T-helper 1 cell treated with Interleukin-12 subunit alpha and Interleukin-12 subunit beta and Interleukin-4 antibody, amounts not matched to agents 30 ng/mL and 1 ng/mL, for 36 hours (primary cell): ENCODE results near the gene PDZD7. TPM values are rescaled to one million over a fixed set of nuclear protein-coding genes. Genes with fewer than 3 reads are reported as not detected.

Source experiments
- intact Hi-C: fragments of 100-400 bp; cut with micrococcal nuclease; formaldehyde crosslinking; loops from one replicate; pipeline ENCODE4 v1.15.1; 2024
- total RNA-seq: library from RNA; stranded (reverse); gene quantifications from 2 replicates; pipeline ENCODE4 v1.2.3, GENCODE V29; 2022

PDZD7 gene
- total RNA-seq, 1 donor from 2014 or later = 0.71 TPM

DNA sequence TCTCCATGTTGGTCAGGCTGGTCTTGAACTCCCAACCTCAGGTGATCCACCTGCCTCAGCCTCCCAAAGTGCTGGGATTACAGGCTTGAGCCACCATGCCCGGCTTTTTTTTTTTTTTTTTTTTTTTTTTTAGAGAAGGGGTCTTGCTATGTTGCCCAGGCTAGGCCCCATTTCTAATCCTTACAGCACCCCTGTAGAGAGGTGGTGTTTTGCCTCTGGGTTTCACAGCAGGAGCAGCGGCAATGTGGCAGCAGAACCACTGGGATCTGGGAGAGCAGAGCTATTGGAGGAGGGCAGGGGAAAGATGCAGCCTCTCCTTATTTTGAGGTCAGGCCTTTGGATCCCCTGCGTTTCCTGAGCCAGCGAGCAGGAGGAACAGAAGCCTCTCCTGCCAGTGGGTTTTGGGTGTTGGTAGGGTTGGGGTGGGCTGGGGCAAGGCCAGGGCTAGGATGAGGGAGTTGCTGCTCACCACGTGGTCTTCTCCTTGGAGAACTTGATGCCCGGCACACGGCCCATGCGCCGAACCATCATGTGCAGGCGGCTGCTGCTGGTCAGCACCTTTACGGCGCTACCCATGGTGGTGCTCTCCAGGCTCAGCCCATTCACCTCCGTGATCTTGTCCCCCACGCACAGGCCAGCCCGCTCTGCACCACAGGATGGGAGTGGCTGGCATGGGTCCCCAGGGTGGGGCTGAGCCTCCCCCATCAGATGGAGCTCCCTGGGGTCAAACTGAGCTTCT lies 7.8 kb downstream of the PDZD7 start:
- intact Hi-C loops = no loop called here

DNA sequence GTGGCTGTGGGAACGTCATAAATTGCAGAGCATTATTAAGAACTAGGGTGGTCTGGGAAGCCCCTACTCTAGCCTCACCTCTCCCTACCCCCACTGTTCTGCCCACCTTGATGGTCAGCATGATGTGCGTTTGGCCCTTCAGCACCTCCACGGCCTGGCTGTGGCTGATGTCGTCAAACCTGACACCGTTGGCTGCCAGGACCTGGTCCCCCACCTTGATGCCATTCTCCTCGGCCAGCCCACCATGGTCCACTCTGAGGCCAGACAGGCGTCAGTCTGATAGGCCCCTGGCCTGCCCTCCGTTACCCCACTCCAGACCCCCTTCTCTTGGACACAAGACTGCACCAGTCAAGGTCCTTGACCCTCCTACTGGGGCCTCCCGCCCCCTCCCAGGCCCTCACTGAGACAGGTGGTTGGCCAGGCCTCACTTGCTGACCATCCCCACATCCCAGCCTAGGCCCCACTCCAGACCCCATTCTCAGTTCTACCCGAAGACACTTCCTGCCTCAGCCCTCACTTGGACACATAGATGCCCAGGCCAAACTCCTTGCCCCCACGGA lies 9.2 kb downstream of the PDZD7 start:
- intact Hi-C loops = no loop called here

DNA sequence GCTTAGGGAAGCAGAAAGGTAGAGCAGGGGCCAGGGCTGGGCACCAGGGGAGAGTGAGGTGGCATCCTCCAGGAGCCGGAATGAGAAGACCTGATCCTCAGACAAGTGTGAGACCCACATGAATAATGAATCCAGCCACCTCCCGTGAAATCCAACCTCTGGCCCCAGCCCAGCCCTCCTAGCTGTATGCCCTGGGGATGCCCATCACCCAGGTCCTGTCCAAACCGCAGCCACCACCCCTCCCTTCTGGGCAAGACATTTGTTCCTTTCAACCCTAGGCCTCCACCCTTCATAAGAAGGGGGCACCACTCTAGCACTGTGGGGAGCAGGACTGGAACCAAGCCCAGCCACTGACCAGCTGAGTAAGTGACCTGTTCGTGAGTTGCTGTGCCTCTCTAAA lies 9.7 kb downstream of the PDZD7 start:
- intact Hi-C loops = no loop called here

DNA sequence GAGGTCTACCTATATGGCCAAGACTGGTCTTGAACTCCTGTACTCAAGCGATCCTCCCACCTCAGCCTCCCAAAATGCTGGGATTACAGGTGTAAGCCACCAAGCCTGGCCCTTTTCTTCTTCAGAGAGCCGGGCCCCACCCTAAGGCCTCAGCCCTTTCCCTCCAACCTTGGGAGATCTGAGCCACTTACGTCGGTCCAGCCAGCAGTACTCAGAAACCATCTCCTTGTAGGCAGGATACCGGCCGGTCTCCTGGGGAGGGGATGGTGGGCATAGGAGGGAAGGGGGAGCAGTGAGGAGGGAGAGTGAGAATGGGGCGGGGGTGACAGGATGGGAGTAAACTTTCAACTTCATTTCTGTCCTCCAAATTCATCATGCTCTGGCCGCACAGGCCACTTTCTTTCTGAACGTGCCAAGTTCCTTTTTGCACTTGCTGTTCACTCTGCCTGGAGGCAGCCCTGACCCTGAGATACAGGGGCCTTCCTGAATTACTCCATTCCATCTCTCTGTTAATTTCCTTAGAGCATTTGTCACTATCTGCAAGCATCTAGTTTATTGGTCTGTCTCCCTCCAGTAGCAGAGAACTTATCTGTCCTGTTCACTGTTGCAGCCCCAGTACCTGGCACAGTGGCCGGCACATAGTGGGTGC lies 10.4 kb downstream of the PDZD7 start:
- intact Hi-C loops = no loop called here

DNA sequence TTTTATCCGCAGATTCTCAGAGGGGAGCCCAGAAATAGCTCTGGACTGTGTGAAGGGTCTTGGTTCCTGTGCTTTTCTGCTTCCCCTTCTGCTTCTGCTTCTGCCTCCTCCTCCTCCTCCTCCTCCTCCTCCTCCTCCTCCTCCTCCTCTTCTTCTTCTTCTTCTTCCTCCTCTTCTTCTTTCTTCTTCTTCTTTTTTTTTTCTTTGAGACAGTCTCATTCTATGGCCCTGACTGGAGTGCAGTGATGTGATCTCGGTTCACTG lies 11.6 kb downstream of the PDZD7 start:
- intact Hi-C loops = loop anchor here (1.0 to 10.0 kb wide), 5 partner anchors 13 to 345 kb away; no protein-coding TSS in a partner anchor

DNA sequence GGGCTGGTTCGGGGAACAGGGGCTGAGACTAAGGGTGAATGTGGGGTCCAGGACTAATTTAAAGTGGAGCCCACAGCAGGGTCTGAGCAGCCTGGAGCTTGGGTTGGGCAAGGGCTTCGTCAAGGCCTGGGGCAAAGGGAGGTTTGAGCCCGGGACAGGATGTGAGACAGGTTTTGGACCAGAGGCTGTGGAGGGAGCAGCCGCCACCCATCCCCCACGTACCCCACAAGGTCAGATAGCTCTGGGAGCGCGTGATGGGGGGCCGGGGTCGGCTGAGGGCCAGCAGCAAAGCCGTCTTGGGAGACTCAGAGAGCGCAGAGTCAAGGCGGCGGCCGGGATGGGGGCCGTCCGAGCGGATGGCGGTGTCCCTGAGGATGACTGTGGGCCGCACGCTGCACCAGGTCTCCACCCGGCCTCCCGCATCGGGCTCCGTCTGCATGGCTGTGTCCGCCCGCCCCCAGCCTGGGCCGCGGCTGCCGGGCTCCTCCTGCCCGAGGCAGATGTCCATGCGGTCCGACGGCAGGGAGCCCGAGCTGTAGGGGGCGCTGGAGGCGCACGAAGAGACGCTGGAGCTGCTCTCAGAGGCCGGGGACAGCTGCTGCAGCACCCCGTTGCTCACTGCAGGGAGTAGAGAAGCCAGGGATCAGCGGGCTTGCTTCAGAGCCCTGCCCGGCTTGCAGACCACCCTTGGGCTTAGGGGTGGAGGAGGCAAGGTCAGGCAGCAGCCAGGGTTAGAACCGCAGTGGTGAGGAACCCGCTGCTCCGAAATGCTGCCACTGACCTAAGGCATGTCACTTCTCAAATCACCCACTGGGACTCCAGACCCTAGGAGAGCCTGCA lies 12.1 kb downstream of the PDZD7 start:
- intact Hi-C loops = loop anchor here (1.0 to 10.0 kb wide), 5 partner anchors 13 to 344 kb away; no protein-coding TSS in a partner anchor

DNA sequence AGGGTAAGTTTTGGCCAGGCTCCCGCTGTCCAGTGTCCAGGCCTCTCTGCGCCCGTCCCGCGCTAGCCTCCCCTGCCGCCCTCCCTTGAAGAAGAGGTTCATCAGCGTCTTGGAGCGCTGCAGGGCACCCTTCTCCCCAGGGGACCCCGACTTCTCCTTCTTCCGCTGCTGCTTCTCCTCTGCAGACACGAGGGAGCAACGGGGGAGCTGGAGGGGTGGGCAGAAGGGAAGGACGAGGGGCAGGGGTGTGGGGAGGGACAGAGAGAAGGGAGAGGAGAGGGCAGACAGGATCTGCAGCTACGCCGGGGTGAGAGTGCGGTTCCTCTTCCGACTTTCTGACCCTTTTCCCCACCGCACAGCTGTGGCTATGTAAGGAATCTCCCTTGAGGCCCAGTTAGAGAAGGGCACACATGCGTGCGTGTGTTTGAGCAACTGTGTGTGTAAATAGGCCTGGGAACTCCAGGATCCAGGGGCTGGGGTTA lies 12.8 kb downstream of the PDZD7 start:
- intact Hi-C loops = loop anchor here (2.0 to 10.0 kb wide), 2 partner anchors 25 to 343 kb away; no protein-coding TSS in a partner anchor

DNA sequence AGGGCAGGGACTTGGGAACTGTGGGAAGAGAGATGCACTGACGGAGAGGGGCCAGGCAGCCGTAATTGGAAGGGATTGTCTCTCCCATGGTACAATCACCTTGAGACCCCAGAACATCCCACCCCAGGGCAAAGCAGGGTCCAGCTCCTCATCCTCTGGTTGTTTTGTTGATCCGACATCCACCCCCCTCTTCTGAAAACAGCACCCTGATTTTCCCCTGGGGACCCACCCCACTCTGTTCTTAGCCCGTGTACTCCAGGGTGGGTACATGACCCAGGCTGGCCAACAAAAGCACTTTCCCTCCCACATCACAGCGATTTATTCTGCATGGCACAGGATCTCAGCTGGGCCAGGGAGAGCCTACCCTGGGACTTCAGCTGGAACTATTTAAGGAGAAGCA lies 14.1 kb downstream of the PDZD7 start:
- intact Hi-C loops = loop anchor here (10.0 kb wide), 1 partner anchor 342 kb away; no protein-coding TSS in a partner anchor

DNA sequence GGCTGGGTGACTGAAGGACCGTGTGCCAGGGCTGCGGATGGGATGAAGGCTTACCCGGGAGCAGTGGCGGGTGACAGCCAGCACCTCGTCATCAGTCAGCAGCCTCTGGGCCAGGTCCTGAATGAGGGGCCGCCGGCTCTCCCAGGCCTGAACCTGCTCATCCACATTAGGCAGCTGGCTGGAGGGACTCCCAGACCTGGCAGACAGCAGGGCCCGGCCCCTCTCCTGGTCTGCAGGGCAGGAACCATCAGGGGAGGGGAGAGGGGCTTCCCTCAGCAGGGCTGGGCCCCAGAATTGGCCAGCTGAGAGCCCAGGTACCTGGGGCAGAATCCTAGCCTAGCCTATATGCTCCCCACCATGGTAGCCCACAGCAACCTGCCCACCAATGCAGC lies 15.4 kb downstream of the PDZD7 start:
- intact Hi-C loops = loop anchor here (10.0 kb wide), 1 partner anchor 341 kb away; no protein-coding TSS in a partner anchor

DNA sequence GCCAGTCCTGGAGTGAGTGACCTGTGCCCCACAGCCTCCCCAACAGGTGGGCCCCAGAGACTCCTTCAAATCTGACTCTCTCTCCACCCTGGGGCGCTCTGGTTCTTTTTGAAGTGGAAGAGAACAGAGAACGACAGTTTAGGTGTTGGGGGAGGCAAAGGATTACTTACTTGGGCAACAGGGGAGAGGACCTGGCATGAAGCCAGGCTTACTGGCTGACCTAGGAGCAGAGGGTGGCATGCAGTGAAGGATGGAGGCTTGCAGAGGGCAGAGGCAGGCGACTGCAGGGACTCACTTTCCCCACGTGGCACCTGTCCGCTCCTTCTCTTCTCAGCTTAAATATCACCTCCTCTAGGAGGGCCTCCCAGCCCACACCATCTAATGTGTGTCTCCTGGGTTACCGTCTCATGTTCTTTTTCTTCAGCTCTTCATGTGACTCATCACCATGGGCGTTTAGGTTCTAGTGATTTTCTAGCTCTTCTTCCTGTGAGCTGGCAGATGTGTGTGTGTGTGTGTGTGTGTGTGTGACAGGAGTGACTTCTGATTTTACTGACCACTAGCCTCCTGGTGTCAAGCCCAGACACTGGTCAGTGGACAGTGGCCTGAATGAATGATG lies 15.9 kb downstream of the PDZD7 start:
- intact Hi-C loops = loop anchor here (1.0 to 10.0 kb wide), 4 partner anchors 16 to 340 kb away; partner anchors contain the start of genes PDZD7, SEMA4G, SFXN3 and SLF2

DNA sequence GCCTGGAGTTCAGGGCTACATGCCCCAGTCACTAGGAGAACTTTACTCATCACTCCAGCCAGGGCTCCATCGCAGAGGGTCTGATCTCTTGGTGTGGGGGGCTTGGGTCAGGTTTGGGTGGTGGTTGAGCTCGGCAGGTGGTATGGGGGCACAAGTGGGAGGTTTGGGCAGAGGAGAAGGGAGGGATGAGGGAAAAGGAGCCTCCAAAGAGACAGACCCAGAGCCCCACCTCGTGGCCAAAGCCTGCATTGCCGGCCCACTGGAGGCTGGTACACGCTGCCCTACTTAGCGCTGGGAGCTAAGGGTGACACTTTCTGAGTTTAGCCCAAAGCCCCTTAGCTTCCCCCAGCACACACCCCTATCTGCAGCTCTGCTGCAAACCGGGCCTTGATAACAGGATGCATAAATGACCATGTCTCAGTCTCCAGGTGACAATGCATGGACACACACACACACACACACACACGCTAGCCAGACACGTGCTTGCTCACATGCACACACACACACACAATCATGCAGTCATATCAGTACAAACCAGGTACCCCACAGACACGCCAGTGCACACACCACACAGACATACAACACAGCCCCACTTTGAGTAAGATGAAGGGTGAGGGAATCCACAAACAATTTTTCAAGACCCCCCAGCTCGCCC lies 16.6 kb downstream of the PDZD7 start:
- intact Hi-C loops = loop anchor here (1.0 to 10.0 kb wide), 4 partner anchors 17 to 340 kb away; partner anchors contain the start of genes PDZD7, SEMA4G, SFXN3 and SLF2

DNA sequence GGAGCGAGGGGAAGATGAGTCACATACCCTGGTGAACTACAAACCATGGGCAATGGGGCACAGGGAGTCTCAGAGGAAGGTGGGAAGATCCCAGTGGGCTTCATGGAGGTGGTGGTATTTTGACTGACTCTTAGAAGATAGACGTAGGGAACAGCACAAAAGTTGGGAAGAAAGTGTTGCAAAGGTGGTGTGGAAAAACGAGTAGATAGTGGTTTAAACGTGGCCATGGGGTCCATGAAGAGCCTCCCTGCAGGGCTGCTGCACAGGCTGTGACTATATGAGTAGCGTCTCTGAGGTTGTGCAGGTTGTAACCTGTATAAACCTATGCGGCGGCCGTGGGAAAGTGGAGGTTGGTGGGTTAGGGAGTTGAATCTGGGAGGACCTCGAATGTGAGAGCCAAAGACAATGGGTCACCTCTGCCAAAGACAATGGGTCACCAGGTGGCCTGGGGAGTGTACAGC lies 17.5 kb downstream of the PDZD7 start:
- intact Hi-C loops = loop anchor here (1.0 to 10.0 kb wide), 4 partner anchors 14 to 451 kb away; partner anchors contain the start of genes LZTS2 and SLF2

DNA sequence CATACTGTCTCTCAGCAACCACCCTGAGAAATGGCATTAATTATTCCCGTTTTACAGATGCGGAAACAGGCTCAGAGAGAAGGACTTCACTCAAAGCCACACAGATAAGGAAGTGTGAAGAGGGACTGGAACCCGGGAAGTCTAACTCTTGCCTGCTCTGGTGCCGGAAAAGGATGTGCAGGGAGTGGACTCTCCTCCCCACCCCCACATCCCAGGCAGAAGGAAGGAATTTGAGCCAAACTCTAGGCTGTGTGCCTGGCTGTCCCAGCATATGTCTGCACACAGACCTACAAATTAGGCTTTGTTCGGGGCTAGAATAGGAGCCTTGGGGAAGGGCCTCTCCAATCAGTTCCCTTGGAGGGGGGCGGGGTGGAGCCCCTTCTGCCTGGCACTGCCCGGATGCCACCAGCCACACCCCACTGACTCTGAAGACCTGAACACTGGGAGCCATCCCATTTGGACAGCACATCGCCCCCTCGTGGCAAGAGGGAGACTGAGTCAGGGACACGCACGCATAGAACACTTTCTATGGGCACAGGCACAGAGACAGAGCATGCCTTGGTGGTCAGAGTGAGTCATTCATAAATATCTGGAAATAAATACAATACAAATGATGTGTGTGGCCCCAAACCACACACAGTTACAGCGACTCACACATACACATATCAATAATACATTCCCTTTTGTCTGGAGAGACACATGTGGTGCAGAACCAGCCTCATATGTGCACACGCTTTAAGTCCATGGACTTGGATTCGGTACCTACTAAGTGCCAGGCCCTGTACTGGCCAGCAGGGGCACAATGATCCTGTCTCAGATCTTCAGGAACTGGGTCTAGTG lies 18.2 kb downstream of the PDZD7 start:
- intact Hi-C loops = loop anchor here (1.0 to 10.0 kb wide), 4 partner anchors 13 to 450 kb away; partner anchors contain the start of genes LZTS2 and SLF2

DNA sequence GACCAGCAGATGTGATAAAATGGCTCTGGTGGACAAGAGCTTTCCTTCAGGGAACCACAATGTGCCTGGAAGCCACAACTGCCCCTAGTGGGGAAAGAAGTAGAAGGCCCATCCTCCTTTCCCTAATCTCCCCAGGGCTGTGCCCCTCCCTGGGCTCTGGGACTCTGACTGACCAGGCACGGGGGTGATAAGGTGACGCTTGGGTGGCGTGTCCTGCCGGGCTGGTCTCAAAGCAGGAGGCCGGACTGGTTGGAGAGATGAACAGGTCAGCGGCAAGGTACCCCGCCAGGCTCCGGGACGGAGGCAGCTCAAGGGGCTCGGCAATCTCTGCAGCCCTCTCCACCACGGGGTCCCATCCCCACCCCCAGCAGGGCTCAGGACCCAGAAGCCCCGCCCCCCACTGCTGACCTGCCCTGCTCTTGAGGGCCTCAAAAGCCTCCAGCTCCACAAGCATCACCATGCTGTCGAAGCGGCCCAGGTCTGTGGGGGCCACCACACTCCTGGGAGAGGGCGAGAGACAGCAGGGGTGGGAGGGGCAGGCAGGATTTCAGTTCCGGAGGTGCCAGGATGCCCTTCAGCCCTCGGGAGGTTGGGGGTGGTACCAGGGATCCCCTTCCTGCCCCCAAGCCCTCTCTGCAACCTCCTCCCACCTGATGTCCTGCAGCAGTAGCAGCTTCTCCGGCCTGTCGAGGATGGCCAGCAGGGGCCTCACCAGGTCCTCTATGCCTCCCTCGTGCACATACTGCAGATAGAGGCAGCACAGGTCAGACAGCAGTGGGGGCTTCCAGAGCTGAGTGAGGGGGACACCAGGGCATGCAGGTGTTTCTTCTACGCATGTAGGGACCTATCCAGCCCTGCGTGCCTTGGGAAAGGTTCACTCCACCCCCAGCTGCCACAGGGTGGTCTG lies 19.2 kb downstream of the PDZD7 start:
- intact Hi-C loops = loop anchor here (2.0 to 10.0 kb wide), 3 partner anchors 99 to 449 kb away; partner anchors contain the start of gene SLF2

DNA sequence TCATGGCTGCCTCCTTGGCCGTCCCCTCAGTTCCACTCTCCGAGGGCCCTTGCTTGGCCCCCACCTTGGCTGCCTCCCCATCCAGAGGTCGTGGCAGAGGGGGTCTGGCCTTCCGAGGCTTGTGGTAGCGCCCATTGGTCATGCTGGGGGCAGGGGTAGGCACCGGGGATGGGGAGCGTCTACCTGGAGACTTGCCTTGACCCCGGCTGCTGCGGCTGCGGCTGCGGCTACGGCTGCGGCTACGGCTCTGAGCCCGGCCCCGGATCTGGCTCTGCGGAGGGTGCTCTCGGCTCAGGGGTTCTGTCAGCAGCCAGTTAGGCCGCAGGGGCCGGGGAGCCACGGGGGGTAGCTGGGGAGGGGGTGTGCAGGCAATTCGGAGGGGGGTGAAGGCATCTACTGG lies 20.6 kb downstream of the PDZD7 start:
- intact Hi-C loops = loop anchor here (5.0 to 10.0 kb wide), 2 partner anchors 98 to 336 kb away; partner anchors contain the start of gene SLF2

DNA sequence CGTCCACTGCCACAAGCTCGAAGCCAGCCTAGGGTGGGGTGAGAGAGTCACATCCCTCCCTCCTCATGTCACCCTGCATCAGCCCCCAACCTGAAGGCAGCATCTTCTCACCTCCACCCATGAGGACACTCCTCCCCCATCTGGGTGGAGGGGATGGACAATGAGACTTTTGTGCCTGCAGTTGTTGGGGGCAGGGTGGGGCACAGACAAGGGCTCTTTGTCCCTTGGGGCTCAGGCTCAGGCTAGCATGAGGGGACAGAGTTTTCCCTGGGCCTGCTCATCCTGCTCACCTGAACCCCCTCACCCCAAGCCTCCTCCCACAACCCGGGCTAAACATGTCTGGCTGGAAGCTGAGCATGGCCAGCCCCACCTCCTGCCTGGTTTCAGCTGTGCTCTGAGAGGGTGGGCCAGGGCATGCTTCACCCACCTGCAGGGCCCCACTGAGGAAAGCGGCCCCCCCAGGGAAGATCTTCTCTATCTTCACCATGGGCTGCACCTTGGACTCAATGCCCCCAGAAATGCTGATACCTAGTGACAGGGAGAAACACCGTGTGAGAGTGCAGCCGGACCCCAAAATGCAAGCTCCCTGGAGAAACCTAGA lies 22.0 kb downstream of the PDZD7 start:
- intact Hi-C loops = no loop called here
